ENCODE measurements around the gene EIF3I. TPM values are rescaled to one million over a fixed set of nuclear protein-coding genes. Genes with fewer than 3 reads are reported as not detected.
A peak's percentile ranks its signal among the peaks of the same experiment; 100 is the strongest.

The EIF3I gene
- total and polyA plus RNA-seq, 2 of the 13 experiments (the other 11 are each of a cell fraction or from before 2014, with no cell fraction given), result 210 to 223 TPM

DNA sequence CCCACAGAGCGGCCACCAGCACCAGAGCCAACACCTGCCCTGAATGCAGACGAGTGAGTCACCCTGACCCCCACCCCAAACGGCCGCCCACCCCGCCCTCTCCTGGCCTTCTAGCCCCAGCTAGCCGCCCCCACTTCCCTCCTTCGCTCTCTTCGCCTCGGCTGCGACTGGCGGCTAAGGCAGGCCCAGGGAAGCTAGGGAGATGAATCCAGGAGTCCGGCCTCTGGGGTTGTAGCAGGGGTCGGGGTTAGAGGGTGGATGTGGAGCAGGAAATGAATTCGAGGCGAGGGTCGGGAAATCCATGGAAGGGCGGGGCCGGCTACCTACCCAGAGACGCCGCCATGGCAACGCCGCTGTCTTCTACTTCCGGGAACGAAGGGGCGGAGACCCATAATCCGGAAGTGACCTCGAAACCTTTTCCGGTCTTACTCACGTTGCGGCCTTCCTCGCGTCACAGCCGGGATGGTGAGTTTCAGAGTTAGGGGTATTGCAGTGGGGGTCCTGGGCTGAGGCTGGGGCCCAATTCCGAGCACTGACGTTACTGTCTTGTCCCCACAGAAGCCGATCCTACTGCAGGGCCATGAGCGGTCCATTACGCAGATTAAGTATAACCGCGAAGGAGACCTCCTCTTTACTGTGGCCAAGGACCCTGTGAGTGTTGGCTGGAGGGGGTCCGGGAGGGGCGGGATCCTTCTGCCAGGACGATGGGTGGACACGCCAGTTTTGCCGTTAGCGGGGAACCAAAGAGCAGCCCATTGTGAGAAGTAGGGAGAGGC lies at the start of gene EIF3I, which contains the start of gene TMEM234 (continued):
- TF ChIP-seq ZNF713 (CRISPR knock-in tag; IDR thresholded peaks at IDR 0.05) (no peak), ZNF446 (CRISPR knock-in tag; IDR thresholded peaks at IDR 0.05) (0 out of 2 replicates have a peak, but pooled peaks have one; percentile 21), PAF1 (CRISPR knock-in tag; IDR thresholded peaks at IDR 0.05) (no peak), CBX2 (IDR thresholded peaks at IDR 0.05; ENCODE audit: low read depth, low read length) (no peak), CBX2 (CRISPR knock-in tag; IDR thresholded peaks at IDR 0.05; ENCODE audit: low read depth) (no peak), ATF7 (IDR thresholded peaks at IDR 0.05) (no peak), ATF7 (CRISPR knock-in tag; IDR thresholded peaks at IDR 0.05) (no peak; the same call in 1 of the 2 replicates), ZNF430 (CRISPR knock-in tag; IDR thresholded peaks at IDR 0.05) (peak; percentile 64), ZNF747 (CRISPR knock-in tag; IDR thresholded peaks at IDR 0.05; ENCODE audit: borderline replicate concordance) (no peak), TRIM24 (CRISPR knock-in tag; IDR thresholded peaks at IDR 0.05) (no peak), RXRB (CRISPR knock-in tag; IDR thresholded peaks at IDR 0.05; ENCODE audit: borderline replicate concordance) (peak; percentile 41; the same call in 1 of the 2 replicates), SP1 (IDR thresholded peaks at IDR 0.05) (no peak), SP1 (CRISPR knock-in tag; IDR thresholded peaks at IDR 0.05) (peak; percentile 52), NR2F6 (IDR thresholded peaks at IDR 0.05) (no peak), NR2F6 (CRISPR knock-in tag; IDR thresholded peaks at IDR 0.05) (peak; percentile 15; the same call in 1 of the 2 replicates), ZNF496 (CRISPR knock-in tag; IDR thresholded peaks at IDR 0.05; ENCODE audit: insufficient replicate concordance) (no peak), ZNF33B (CRISPR knock-in tag; IDR thresholded peaks at IDR 0.05) (no peak; the same call in 1 of the 2 replicates), HOXA7 (CRISPR knock-in tag; IDR thresholded peaks at IDR 0.05) (no peak), SMAD9 (CRISPR knock-in tag; IDR thresholded peaks at IDR 0.05) (no peak), HOXA3 (CRISPR knock-in tag; IDR thresholded peaks at IDR 0.05) (peak; percentile 90)
- TF ChIP-seq, protein P1, sequence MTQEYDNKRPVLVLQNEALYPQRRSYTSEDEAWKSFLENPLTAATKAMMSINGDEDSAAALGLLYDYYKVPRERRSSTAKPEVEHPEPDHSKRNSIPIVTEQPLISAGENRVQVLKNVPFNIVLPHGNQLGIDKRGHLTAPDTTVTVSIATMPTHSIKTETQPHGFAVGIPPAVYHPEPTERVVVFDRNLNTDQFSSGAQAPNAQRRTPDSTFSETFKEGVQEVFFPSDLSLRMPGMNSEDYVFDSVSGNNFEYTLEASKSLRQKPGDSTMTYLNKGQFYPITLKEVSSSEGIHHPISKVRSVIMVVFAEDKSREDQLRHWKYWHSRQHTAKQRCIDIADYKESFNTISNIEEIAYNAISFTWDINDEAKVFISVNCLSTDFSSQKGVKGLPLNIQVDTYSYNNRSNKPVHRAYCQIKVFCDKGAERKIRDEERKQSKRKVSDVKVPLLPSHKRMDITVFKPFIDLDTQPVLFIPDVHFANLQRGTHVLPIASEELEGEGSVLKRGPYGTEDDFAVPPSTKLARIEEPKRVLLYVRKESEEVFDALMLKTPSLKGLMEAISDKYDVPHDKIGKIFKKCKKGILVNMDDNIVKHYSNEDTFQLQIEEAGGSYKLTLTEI (CRISPR knock-in tag; conservative IDR thresholded peaks at IDR 0.05), result no peak
- TF ChIP-seq, protein P2, sequence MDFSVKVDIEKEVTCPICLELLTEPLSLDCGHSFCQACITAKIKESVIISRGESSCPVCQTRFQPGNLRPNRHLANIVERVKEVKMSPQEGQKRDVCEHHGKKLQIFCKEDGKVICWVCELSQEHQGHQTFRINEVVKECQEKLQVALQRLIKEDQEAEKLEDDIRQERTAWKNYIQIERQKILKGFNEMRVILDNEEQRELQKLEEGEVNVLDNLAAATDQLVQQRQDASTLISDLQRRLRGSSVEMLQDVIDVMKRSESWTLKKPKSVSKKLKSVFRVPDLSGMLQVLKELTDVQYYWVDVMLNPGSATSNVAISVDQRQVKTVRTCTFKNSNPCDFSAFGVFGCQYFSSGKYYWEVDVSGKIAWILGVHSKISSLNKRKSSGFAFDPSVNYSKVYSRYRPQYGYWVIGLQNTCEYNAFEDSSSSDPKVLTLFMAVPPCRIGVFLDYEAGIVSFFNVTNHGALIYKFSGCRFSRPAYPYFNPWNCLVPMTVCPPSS (IDR thresholded peaks at IDR 0.05), result no peak
- TF ChIP-seq, protein P3, sequence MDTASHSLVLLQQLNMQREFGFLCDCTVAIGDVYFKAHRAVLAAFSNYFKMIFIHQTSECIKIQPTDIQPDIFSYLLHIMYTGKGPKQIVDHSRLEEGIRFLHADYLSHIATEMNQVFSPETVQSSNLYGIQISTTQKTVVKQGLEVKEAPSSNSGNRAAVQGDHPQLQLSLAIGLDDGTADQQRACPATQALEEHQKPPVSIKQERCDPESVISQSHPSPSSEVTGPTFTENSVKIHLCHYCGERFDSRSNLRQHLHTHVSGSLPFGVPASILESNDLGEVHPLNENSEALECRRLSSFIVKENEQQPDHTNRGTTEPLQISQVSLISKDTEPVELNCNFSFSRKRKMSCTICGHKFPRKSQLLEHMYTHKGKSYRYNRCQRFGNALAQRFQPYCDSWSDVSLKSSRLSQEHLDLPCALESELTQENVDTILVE (CRISPR knock-in tag; IDR thresholded peaks at IDR 0.05), result no peak
- TF ChIP-seq, protein P4, sequence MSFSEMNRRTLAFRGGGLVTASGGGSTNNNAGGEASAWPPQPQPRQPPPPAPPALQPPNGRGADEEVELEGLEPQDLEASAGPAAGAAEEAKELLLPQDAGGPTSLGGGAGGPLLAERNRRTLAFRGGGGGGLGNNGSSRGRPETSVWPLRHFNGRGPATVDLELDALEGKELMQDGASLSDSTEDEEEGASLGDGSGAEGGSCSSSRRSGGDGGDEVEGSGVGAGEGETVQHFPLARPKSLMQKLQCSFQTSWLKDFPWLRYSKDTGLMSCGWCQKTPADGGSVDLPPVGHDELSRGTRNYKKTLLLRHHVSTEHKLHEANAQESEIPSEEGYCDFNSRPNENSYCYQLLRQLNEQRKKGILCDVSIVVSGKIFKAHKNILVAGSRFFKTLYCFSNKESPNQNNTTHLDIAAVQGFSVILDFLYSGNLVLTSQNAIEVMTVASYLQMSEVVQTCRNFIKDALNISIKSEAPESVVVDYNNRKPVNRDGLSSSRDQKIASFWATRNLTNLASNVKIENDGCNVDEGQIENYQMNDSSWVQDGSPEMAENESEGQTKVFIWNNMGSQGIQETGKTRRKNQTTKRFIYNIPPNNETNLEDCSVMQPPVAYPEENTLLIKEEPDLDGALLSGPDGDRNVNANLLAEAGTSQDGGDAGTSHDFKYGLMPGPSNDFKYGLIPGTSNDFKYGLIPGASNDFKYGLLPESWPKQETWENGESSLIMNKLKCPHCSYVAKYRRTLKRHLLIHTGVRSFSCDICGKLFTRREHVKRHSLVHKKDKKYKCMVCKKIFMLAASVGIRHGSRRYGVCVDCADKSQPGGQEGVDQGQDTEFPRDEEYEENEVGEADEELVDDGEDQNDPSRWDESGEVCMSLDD (CRISPR knock-in tag; IDR thresholded peaks at IDR 0.05; ENCODE audit: borderline replicate concordance), result no peak

Measured in HepG2 (cell line).